Activated B cell treated with CpG ODN at 0.5 μM for 24 hours (primary cell): Measurements from ENCODE around the gene PLCG2. TPM values are rescaled to one million over a fixed set of nuclear protein-coding genes. Genes with fewer than 3 reads are reported as not detected.

Experiments
- ATAC-seq: fragments of 200-7000 bp; cut with Tn5 transposase; one replicate; pipeline ENCODE4 v1.10.0; 2021; ENCODE audit warnings: low read depth, mild to moderate bottlenecking, moderate library complexity
- CTCF ChIA-PET: fragments of 350-600 bp; sonication (Branson Sonifier 250); formaldehyde crosslinking; loops from one replicate; lab custom pipeline; 2021; ENCODE audit warnings: antibody characterized with exemption; lab: Charles Lee
- POLR2A ChIA-PET: fragments of 350-600 bp; sonication (Branson Sonifier 250); formaldehyde crosslinking; loops from one replicate; lab custom pipeline; 2021; ENCODE audit warnings: antibody characterized with exemption; lab: Charles Lee
- DNase-seq: peaks from one replicate; pipeline ENCODE4 v3.0.0; 2022
- H3K27ac Mint-ChIP-seq: one replicate; pipeline ENCODE4 v1.8.0; 2020; ENCODE audit warnings: mixed read lengths
- H3K27me3 Mint-ChIP-seq: one replicate; pipeline ENCODE4 v1.8.0; 2021; ENCODE audit warnings: mixed read lengths
- H3K36me3 Mint-ChIP-seq: one replicate; pipeline ENCODE4 v1.8.0; 2021; ENCODE audit warnings: low read depth, mixed read lengths
- H3K4me1 Mint-ChIP-seq: one replicate; pipeline ENCODE4 v1.8.0; 2021; ENCODE audit warnings: mixed read lengths
- H3K4me3 Mint-ChIP-seq: one replicate; pipeline ENCODE4 v1.8.0; 2020; ENCODE audit warnings: mild to moderate bottlenecking, mixed read lengths
- H3K9me3 Mint-ChIP-seq: one replicate; pipeline ENCODE4 v1.8.0; 2020; ENCODE audit warnings: mixed read lengths
- intact Hi-C: fragments of 100-400 bp; cut with micrococcal nuclease; formaldehyde crosslinking; loops from one replicate; pipeline ENCODE4 v1.15.1; 2024
- total RNA-seq: library from RNA; stranded (reverse); gene quantifications from 2 replicates; pipeline ENCODE4 v1.2.3, GENCODE V29; 2022
- TF ChIP-seq, protein P1 (sequence below): fragments of 200-600 bp; IDR thresholded peaks from one replicate; pipeline ENCODE4 v1.8.0; 2022; ENCODE audit warnings: antibody characterized with exemption, mild to moderate bottlenecking

Gene PLCG2
- total RNA-seq, 1 donor from 2014 or later = 525 TPM

DNA sequence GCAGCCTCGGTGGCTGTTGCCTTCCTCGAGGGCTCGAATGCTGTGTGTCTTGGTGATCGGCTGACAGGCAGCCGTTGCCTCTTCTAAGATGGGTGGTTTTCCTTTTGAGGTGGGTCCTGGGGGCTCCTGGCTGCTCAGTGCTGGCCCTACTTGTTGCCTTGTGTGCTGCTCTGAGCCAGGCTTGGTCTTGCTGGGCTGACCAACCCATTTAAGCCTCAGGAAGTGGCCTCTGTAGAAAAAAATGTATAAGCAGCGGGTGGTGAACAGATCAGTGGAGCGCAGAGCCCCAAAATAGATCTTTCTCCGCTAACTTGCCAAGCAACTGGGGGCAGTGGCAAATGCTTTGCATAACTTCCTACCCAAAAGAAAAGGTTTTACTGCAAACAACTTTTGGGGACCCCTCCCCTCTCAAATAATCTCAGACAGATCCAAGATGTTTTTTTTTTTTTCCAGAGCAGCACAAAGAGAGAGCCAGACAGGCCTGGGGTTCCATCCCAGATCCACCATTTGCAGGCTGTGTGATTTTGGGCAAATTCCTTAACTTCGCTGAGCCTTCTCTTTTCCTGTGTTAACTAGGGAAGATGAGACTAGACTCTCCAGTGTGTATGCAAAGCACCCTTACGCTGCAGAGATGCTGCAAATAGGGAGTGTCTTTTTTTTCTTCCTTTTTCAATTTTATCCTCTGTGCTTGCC, 42.5 kb downstream of the PLCG2 start:
- POLR2A ChIA-PET = interaction anchor here (0.8 to 9.1 kb wide), 14 partner anchors 9 to 125 kb away, joined by 3 to 160 read pairs (median 24); partner anchors contain the start of gene PLCG2
- Mint-ChIP-seq H3K9me3 (no peaks in the 10 kb centered on the region), H3K36me3 (peaks cover 47% of the 10 kb centered on the region), H3K4me3 (peak overlapping the region; percentile 82), H3K27me3 (no peaks in the 10 kb centered on the region), H3K4me1 (peaks cover 99% of the 10 kb centered on the region), H3K27ac (peak overlapping the region; percentile 97)
- TF ChIP-seq, protein P1, sequence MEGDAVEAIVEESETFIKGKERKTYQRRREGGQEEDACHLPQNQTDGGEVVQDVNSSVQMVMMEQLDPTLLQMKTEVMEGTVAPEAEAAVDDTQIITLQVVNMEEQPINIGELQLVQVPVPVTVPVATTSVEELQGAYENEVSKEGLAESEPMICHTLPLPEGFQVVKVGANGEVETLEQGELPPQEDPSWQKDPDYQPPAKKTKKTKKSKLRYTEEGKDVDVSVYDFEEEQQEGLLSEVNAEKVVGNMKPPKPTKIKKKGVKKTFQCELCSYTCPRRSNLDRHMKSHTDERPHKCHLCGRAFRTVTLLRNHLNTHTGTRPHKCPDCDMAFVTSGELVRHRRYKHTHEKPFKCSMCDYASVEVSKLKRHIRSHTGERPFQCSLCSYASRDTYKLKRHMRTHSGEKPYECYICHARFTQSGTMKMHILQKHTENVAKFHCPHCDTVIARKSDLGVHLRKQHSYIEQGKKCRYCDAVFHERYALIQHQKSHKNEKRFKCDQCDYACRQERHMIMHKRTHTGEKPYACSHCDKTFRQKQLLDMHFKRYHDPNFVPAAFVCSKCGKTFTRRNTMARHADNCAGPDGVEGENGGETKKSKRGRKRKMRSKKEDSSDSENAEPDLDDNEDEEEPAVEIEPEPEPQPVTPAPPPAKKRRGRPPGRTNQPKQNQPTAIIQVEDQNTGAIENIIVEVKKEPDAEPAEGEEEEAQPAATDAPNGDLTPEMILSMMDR = no peak
- intact Hi-C loops = loop anchor here (1.0 to 10.0 kb wide), 6 partner anchors 12 to 317 kb away; no protein-coding TSS in a partner anchor
- CTCF ChIA-PET = interaction anchor here (1.0 to 2.5 kb wide), 3 partner anchors 12 to 42 kb away, joined by 3 to 10 read pairs (median 8); partner anchors contain the start of gene PLCG2
- DNase-seq (peak; percentile 52), ATAC-seq (peak; percentile 29)

- ATAC-seq (peak; percentile 65), DNase-seq (peak; percentile 67)
- peak overlapping the region; percentile 97 for H3K27ac Mint-ChIP-seq
- intact Hi-C loops = loop anchor here (1.0 to 10.0 kb wide), 7 partner anchors 8 to 318 kb away; no protein-coding TSS in a partner anchor
- no peaks in the 10 kb centered on the region for H3K9me3 Mint-ChIP-seq
- peaks cover 57% of the 10 kb centered on the region for H3K36me3 Mint-ChIP-seq
- CTCF ChIA-PET = interaction anchor here (0.7 to 3.0 kb wide), 17 partner anchors 8 to 93 kb away, joined by 3 to 26 read pairs (median 4); partner anchors contain the start of gene PLCG2
- H3K27me3 Mint-ChIP-seq = no peaks in the 10 kb centered on the region
- POLR2A ChIA-PET = interaction anchor here (0.6 to 9.1 kb wide), 32 partner anchors 8 to 344 kb away, joined by 3 to 160 read pairs (median 6); partner anchors contain the start of gene PLCG2
- H3K4me1 Mint-ChIP-seq = peaks cover 99% of the 10 kb centered on the region
- TF ChIP-seq, protein P1 = no peak
- peak overlapping the region; percentile 80 for H3K4me3 Mint-ChIP-seq
These were observed 44.0 kb downstream of the PLCG2 start for GRCh38 chr16:81823111-81823510.

- peak overlapping the region; percentile 97 for H3K27ac Mint-ChIP-seq
- H3K36me3 Mint-ChIP-seq = peaks cover 56% of the 10 kb centered on the region
- no peak for ATAC-seq
- H3K4me3 Mint-ChIP-seq = peak overlapping the region; percentile 80
- POLR2A ChIA-PET = interaction anchor here (0.6 to 9.1 kb wide), 25 partner anchors 8 to 345 kb away, joined by 3 to 160 read pairs (median 6); partner anchors contain the start of gene PLCG2
- intact Hi-C loops = loop anchor here (1.0 to 10.0 kb wide), 7 partner anchors 8 to 319 kb away; no protein-coding TSS in a partner anchor
- TF ChIP-seq, protein P1 = no peak
- no peaks in the 10 kb centered on the region for H3K9me3 Mint-ChIP-seq
- peaks cover 99% of the 10 kb centered on the region for H3K4me1 Mint-ChIP-seq
- CTCF ChIA-PET = interaction anchor here (0.8 to 3.0 kb wide), 14 partner anchors 8 to 94 kb away, joined by 3 to 26 read pairs (median 4); partner anchors contain the start of gene PLCG2
- DNase-seq = no peak
- H3K27me3 Mint-ChIP-seq = no peaks in the 10 kb centered on the region
These were observed 44.6 kb downstream of the PLCG2 start for GRCh38 chr16:81823734-81824133.

- TF ChIP-seq, protein P1 = no peak
- ChIA-PET CTCF (interaction anchor here (1.1 kb wide), 1 partner anchor 18 kb away, joined by 4 read pairs; no protein-coding TSS in a partner anchor), POLR2A (interaction anchor here (0.7 to 9.1 kb wide), 12 partner anchors 9 to 112 kb away, joined by 3 to 160 read pairs (median 6); partner anchors contain the start of gene PLCG2)
- no peak for ATAC-seq
- intact Hi-C loops = loop anchor here (10.0 kb wide), 1 partner anchor 322 kb away; no protein-coding TSS in a partner anchor
- no peaks in the 10 kb centered on the region for H3K9me3 Mint-ChIP-seq
- H3K27me3 Mint-ChIP-seq = no peaks in the 10 kb centered on the region
- H3K27ac Mint-ChIP-seq = peak overlapping the region; percentile 97
- H3K4me3 Mint-ChIP-seq = peak overlapping the region; percentile 45
- peaks cover 59% of the 10 kb centered on the region for H3K36me3 Mint-ChIP-seq
- DNase-seq = no peak
- H3K4me1 Mint-ChIP-seq = peaks cover 99% of the 10 kb centered on the region
These were observed 47.4 kb downstream of the PLCG2 start for GRCh38 chr16:81826523-81826922.
